Measurements from ENCODE around the gene AKAP6. TPM values are rescaled to one million over a fixed set of nuclear protein-coding genes. Genes with fewer than 3 reads are reported as not detected.

The AKAP6 gene
- total RNA-seq, 1 experiment from 2014 or later = 1.9 TPM

GRCh38 chr14:32436993-32437392, 107.9 kb downstream of the AKAP6 start:
- H3K27me3 ChIP-seq (ENCODE audit: insufficient read depth, low read length) = no peaks in the 10 kb centered on the region
- BruUV-seq (replicated peaks) = no TSS peak
- no peak for ATAC-seq
- no peaks in the 10 kb centered on the region for H3K79me2 ChIP-seq (ENCODE audit: insufficient read depth, low read length)
- ChIA-PET RAD21 (ENCODE audit: low non-redundant PET in 1 of 2, low total read pairs in 2 of 2, uncharacterized antibody in 2 of 2, unreplicated experiment in 2 of 2) (no interaction called here), CTCF (no interaction called here), POLR2A (no interaction called here)
- intact Hi-C loops (cut with micrococcal nuclease) = no loop called here
- no peaks in the 10 kb centered on the region for H3K36me3 ChIP-seq (ENCODE audit: control insufficient read depth in 1 of 2, insufficient read depth in 2 of 2, low read length in 2 of 2)
- H3K9me2 ChIP-seq (ENCODE audit: insufficient read depth) = no peaks in the 10 kb centered on the region
- DNase-seq (ENCODE audit: low read depth, low spot score) = no peak
- H3K9ac ChIP-seq (ENCODE audit: low read length) = no peak overlapping the region
- H3K4me1 ChIP-seq (ENCODE audit: control insufficient read depth in 1 of 2, insufficient read depth in 2 of 2, low read length in 2 of 2) = no peaks in the 10 kb centered on the region
- H4K20me1 ChIP-seq (ENCODE audit: insufficient read depth) = no peaks in the 10 kb centered on the region
- H3K27ac ChIP-seq (ENCODE audit: low read depth, low read length) = no peak overlapping the region
- TF ChIP-seq CBX3 (IDR thresholded peaks at IDR 0.05; ENCODE audit: low read depth) (no peak), ELF1 (IDR thresholded peaks at IDR 0.05; ENCODE audit: borderline replicate concordance, low read depth) (no peak), ZNF274 (IDR thresholded peaks at IDR 0.05; ENCODE audit: low read depth, low read length) (no peak), YY1 (IDR thresholded peaks at IDR 0.05; ENCODE audit: extremely low read depth, insufficient replicate concordance, low read depth, low read length) (no peak), ZFX (IDR thresholded peaks at IDR 0.05) (no peak), FOSL1 (IDR thresholded peaks at IDR 0.05; ENCODE audit: low read depth) (no peak), POLR2AphosphoS5 (IDR thresholded peaks at IDR 0.05; ENCODE audit: low read depth, low read length) (no peak), EZH2phosphoT487 (IDR thresholded peaks at IDR 0.05; ENCODE audit: borderline replicate concordance) (no peak), REST (IDR thresholded peaks at IDR 0.05; ENCODE audit: low read depth) (no peak), EZH2 (IDR thresholded peaks at IDR 0.05) (no peak), JUND (IDR thresholded peaks at IDR 0.05) (no peak), CEBPB (IDR thresholded peaks at IDR 0.05; ENCODE audit: low read depth) (no peak), ATF3 (IDR thresholded peaks at IDR 0.05) (no peak), MAX (IDR thresholded peaks at IDR 0.05) (no peak), CTCF (IDR thresholded peaks at IDR 0.05 in 2 of 3, conservative IDR thresholded peaks at IDR 0.05 in 1 of 3; ENCODE audit: borderline replicate concordance in 1 of 3, insufficient read depth in 1 of 3, low read depth in 2 of 3, low read length in 2 of 3) (no peak), POLR2A (IDR thresholded peaks at IDR 0.05; ENCODE audit: borderline replicate concordance, extremely low read depth, insufficient read depth, insufficient read length) (no peak), EGR1 (IDR thresholded peaks at IDR 0.05; ENCODE audit: low read depth) (no peak)
- H3K4me2 ChIP-seq (ENCODE audit: low read length) = no peak overlapping the region
- H3K9me3 ChIP-seq (ENCODE audit: control insufficient read depth in 1 of 2, insufficient read depth in 1 of 2, low read depth in 1 of 2, low read length in 2 of 2) = no peaks in the 10 kb centered on the region
- no peak overlapping the region for H2AFZ ChIP-seq (ENCODE audit: low read depth, low read length, poor library complexity, severe bottlenecking)
- H3K4me3 ChIP-seq (replicated peaks in 1 of 2; ENCODE audit: low read depth in 1 of 2, low read length in 2 of 2) = no peak overlapping the region
